ENCODE results near the gene ZNF444. TPM values are rescaled to one million over a fixed set of nuclear protein-coding genes. Genes with fewer than 3 reads are reported as not detected.

The ZNF444 gene
- total and polyA plus RNA-seq, 9 donors: 7.3 to 48.2 (median 35.2) TPM

DNA sequence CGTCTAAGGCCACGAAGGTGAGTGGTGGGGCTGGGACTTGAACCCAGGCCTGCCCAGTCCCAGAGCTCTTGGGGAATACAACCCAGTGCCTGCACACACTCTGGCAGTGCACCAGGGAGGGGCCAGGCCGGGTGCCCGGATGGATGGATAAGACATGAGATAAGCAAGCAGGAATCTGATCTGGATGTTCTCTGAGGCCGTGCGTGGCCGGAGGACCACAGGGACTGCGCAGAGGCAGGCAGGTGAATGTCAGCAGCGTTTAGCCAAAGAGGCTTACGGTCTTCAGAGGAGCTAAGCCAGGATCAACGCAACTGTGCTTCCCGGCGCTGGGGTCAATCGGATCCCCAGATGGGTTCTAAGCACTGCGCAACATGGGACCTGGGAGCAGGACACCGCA, 21.5 kb upstream of the ZNF444 start:
- Histone ChIP-seq H3K4me1 (ENCODE audit: insufficient read depth) (peaks cover 15% of the 10 kb centered on the region), H3K27ac (peak overlapping the region in 1 of 2 donors; percentile 91), H3K4me3 (peak overlapping the region; percentile 89), H3K36me3 (no peaks in the 10 kb centered on the region), H3K27me3 (no peaks in the 10 kb centered on the region), H3K9me3 (no peaks in the 10 kb centered on the region)
- 18 to 30% (median 24%) methylated on average over 16 of the region's 16 CpGs for whole genome bisulfite sequencing, 3 donors
- TF ChIP-seq, protein P1, sequence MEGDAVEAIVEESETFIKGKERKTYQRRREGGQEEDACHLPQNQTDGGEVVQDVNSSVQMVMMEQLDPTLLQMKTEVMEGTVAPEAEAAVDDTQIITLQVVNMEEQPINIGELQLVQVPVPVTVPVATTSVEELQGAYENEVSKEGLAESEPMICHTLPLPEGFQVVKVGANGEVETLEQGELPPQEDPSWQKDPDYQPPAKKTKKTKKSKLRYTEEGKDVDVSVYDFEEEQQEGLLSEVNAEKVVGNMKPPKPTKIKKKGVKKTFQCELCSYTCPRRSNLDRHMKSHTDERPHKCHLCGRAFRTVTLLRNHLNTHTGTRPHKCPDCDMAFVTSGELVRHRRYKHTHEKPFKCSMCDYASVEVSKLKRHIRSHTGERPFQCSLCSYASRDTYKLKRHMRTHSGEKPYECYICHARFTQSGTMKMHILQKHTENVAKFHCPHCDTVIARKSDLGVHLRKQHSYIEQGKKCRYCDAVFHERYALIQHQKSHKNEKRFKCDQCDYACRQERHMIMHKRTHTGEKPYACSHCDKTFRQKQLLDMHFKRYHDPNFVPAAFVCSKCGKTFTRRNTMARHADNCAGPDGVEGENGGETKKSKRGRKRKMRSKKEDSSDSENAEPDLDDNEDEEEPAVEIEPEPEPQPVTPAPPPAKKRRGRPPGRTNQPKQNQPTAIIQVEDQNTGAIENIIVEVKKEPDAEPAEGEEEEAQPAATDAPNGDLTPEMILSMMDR (IDR thresholded peaks at IDR 0.05): no peak
- TF ChIP-seq POLR2A (IDR thresholded peaks at IDR 0.05) (no peak), EP300 (IDR thresholded peaks at IDR 0.05) (no peak)
- intact Hi-C loops (cut with DNase I): no loop called here
- DNase-seq: no peak

DNA sequence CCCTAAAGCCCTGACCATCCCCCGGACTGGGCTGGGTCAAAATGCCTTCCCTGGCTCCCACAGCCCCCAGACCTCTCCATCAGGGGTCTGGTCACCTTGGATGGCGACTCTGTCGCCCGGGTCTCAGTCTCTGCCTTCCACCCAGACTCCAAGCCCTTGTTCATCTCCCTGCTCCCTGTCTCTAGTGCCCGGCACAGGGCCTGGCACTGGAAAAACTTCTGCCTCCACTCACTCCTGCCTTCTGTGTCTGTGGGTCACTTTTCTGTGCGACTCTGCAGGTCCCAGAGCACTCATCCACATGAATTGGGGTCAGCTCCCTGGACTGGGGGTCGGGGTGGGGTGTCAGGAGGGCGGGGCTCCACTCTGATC, 21.1 kb upstream of the ZNF444 start:
- Histone ChIP-seq H3K4me1 (ENCODE audit: insufficient read depth) (peaks cover 14% of the 10 kb centered on the region), H3K27me3 (no peaks in the 10 kb centered on the region), H3K4me3 (peak overlapping the region; percentile 89), H3K36me3 (no peaks in the 10 kb centered on the region), H3K27ac (peak overlapping the region in 1 of 2 donors; percentile 91), H3K9me3 (no peaks in the 10 kb centered on the region)
- WGBS, 3 donors: 4 to 12% (median 10%) methylated on average over 8 of the region's 8 CpGs
- intact Hi-C loops (cut with DNase I): loop anchor here in 1 of 4 donors (2.0 kb wide), 1 partner anchor 21 kb away; the partner anchor contains the start of gene ZNF444
- TF ChIP-seq POLR2A (IDR thresholded peaks at IDR 0.05) (no peak), EP300 (IDR thresholded peaks at IDR 0.05) (no peak)
- TF ChIP-seq, protein P1 (IDR thresholded peaks at IDR 0.05): no peak
- DNase-seq: no peak

DNA sequence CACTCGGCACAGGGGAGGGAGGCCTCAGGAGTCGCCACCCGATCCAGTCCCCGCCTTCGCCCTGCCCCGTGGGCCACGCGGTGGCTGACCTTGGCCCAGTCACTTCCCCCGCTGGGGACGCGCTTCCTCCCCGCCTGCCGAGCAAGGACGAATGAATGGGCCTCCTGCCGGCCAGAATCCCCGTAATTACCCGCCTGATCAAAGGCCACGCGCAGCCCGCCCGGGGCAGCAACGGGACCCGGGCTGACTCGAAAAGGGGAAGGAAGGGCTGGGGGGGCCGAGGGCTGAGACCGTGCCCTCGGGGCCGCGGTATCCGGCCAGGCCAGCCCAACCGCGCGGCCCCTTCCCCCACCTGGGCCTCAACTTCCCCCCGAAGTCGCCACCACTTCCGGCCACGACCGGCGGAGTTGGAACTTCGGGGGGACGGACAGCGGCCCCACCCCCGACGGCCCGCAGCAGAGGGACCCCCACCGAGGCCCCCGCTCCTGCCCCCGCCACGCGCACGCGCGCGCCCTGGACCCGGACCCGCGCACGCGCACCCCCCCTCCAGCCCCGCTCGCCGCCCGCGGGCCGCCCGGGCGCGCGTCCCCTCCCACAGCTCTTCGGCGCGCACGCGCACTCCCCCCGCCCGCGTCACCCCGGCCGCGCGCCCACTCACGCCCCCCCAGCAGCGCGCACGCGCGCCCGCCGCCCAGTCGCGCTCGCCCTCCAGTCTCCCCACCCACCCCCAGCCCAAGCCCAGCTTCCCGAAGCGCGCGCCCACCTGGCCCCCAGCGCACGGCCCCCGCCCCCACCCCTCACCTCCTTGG, 20.5 kb upstream of the ZNF444 start:
- H3K9me3 ChIP-seq: no peaks in the 10 kb centered on the region
- no peaks in the 10 kb centered on the region for H3K27me3 ChIP-seq
- peak; percentile 68 to 86 (median 80) for DNase-seq
- H3K4me1 ChIP-seq (ENCODE audit: insufficient read depth): peaks cover 13% of the 10 kb centered on the region
- H3K27ac ChIP-seq: peak overlapping the region; percentile 64 to 91
- WGBS, 3 donors: 0 to 1% (median 1%) methylated on average over 34 to 99 of the region's 99 CpGs
- peak overlapping the region; percentile 89 for H3K4me3 ChIP-seq
- intact Hi-C loops (cut with DNase I): loop anchor here in 1 of 4 donors (2.0 kb wide), 1 partner anchor 20 kb away; the partner anchor contains the start of gene ZNF444
- no peaks in the 10 kb centered on the region for H3K36me3 ChIP-seq
- no peak for TF ChIP-seq EP300 (IDR thresholded peaks at IDR 0.05)
- TF ChIP-seq, protein P1 (IDR thresholded peaks at IDR 0.05): peak in 1 of 3 donors; percentile 12

DNA sequence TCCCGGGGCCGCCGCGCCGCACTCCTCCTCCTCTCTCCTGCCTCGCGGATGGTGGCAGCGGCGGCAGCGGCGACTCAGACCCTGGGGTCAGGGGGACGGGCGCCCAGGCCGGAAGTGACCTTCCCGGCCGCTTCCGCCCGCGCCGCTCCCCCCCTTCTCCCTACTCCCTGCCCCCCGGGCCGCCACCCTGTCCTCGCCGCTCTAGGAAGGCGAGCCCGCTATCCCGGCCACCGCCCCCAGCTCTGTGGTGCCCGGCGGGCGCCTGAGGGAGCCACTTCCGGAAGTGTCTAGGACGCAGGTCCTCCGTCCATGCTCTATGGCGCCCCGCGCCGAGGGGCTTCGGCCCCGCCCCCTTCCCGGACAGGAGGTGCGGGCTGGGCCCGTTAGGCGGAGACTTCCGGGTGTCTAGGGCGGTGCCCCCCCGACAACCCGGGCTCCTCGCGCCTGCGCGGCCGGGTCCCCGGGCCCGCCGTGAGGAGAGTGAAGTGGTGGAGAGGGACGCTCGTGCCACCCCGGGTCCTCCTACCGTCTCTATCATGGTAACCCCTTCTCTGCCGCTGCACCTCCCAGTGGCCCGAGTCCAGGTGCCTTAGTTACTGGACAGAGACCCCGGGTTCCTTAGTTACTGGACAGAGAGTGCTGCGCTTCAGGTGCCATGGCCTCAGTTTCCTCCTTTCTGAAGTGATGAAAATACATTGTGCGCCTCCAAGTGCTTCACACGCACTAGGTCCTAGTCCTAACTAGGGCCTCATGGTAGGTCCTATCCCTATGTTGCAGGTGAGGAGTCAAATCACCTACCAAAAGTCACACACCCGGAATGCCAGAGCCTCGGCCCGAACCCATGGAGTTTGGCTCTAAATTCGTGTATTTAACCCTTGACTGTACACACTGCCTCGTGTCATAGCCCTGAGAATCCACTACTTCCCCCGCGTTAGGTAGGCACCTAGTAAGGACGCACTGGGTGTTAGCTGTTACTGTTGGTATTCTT, 19.6 kb upstream of the ZNF444 start, which contains the start of gene ZNF787:
ZNF787 (minus strand) TSS at position 116 of the 988 bp plus-strand sequence. CDS start 18,078 bp downstream, outside the sequence.
- peak; percentile 99 to 100 (median 99) for DNase-seq
- Histone ChIP-seq H3K36me3 (no peaks in the 10 kb centered on the region), H3K4me1 (ENCODE audit: insufficient read depth) (peaks cover 12% of the 10 kb centered on the region), H3K27ac (peak within 1 kb of the TSS; percentile 64 to 91), H3K4me3 (peak within 1 kb of the TSS; percentile 89), H3K27me3 (no peaks in the 10 kb centered on the region), H3K9me3 (no peaks in the 10 kb centered on the region)
- TF ChIP-seq, protein P1 (IDR thresholded peaks at IDR 0.05): peak in 1 of 3 donors; percentile 4
- TF ChIP-seq EP300 (IDR thresholded peaks at IDR 0.05) (peak; percentile 57), POLR2A (IDR thresholded peaks at IDR 0.05) (peak; percentile 47)
- WGBS, 3 donors: 4 to 11% (median 8%) methylated on average over 27 to 74 of the region's 74 CpGs
- intact Hi-C loops (cut with DNase I): loop anchor here in 1 of 4 donors (2.0 kb wide), 1 partner anchor 19 kb away; the partner anchor contains the start of gene ZNF444
